Testis (tissue), 3 donors: ENCODE measurements around the gene TAAR2. TPM values are rescaled to one million over a fixed set of nuclear protein-coding genes. Genes with fewer than 3 reads are reported as not detected.

Experiments
- DNase-seq: peaks from one replicate; pipeline ENCODE4 v3.0.0-alpha.2; 2019
- H3K27ac ChIP-seq, 2 donors: fragments of 200-600 bp; sonication (generic); one replicate each; pipeline ENCODE4 v1.5.1; 2019
- H3K27me3 ChIP-seq: fragments of 200-600 bp; sonication (generic); one replicate; pipeline ENCODE4 v1.5.1; 2019
- H3K36me3 ChIP-seq: fragments of 200-600 bp; sonication (generic); one replicate; pipeline ENCODE4 v1.5.1; 2017; ENCODE audit warnings: low read depth; ENCODE audit errors: missing control alignments
- H3K4me1 ChIP-seq: fragments of 200-600 bp; sonication (generic); one replicate; pipeline ENCODE4 v1.5.1; 2019
- H3K4me3 ChIP-seq, 2 donors: fragments of 200-600 bp; sonication (generic); one replicate each; pipeline ENCODE4 v1.5.1; 2017 to 2019
- H3K9me3 ChIP-seq: fragments of 200-600 bp; sonication (generic); one replicate; pipeline ENCODE4 v1.5.1; 2017
- POLR2A ChIP-seq: fragments of 450-650 bp; IDR thresholded peaks from one replicate; pipeline ENCODE4 v1.6.1; 2017; ENCODE audit warnings: antibody characterized with exemption, mild to moderate bottlenecking, moderate library complexity
- WGBS, 2 donors: methylation state at CpG; one replicate each; pipeline ENCODE4 v1.1.5; 2018; 5-methylcytosine and 5-hydroxymethylcytosine counted together
- intact Hi-C: fragments of 100-400 bp; cut with DNase I; formaldehyde crosslinking; loops from one replicate; pipeline ENCODE4 v1.15.1; 2023; ENCODE audit warnings: low total_unique reads
- polyA plus RNA-seq: library from polyadenylated mRNA; stranded (reverse); fragments of 350-450 nt; fragmentation: Illumina TruSeq; extraction: RNeasy Lipid Tissue Mini Kit (QIAGEN cat#74804); gene quantifications from one replicate; pipeline ENCODE4 v1.2.3, GENCODE V29; 2014; ENCODE audit warnings: low read depth, low replicate concordance; ENCODE audit not compliant: insufficient read depth
- total RNA-seq, 2 donors: library from RNA; depleted of rRNA; stranded (reverse); fragments of >200 nt; gene quantifications; one replicate each; pipeline ENCODE4 v1.2.3, GENCODE V29; 2016
- TF ChIP-seq, protein P1 (sequence below), 3 experiments: fragments of 450-650 bp in 2 of 3; fragments of 200-600 bp in 1 of 3; sonication (generic) in 1 of 3; IDR thresholded peaks; one replicate each; pipeline ENCODE4 v1.5.1; 2016 to 2019; ENCODE audit warnings: antibody characterized with exemption in 3 of 3, mild to moderate bottlenecking in 2 of 3, moderate library complexity in 1 of 3

The TAAR2 gene
- total and polyA plus RNA-seq, 3 donors from 2014 or later: not detected

DNA sequence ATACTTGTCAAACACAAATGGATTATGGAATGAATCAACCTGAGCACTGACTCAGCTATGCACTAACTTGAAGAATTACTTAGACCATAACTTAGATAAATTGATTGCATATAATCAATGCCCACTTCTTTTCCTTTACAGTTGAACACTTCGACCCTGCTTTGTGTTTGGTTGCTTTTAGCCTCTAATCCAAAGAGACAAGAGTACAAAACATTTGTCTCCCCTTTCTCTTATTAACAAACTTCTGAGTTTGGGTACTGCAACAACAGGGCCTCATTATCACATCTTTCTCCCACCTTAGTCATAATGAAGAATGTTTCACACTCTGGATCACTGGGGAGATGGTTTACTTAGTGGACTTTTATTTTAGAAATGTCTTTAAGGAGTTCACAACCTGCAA, 56.5 kb downstream of the TAAR2 start:
- H3K9me3 ChIP-seq: no peaks in the 10 kb centered on the region
- no peaks in the 10 kb centered on the region for H3K27me3 ChIP-seq
- DNase-seq: no peak
- no peak overlapping the region for H3K4me3 ChIP-seq
- 81 to 91% methylated on average over 1 of the region's 1 CpG for WGBS, 2 donors
- no peaks in the 10 kb centered on the region for H3K36me3 ChIP-seq
- H3K27ac ChIP-seq: no peak overlapping the region
- intact Hi-C loops: no loop called here
- no peaks in the 10 kb centered on the region for H3K4me1 ChIP-seq
- TF ChIP-seq, protein P1, sequence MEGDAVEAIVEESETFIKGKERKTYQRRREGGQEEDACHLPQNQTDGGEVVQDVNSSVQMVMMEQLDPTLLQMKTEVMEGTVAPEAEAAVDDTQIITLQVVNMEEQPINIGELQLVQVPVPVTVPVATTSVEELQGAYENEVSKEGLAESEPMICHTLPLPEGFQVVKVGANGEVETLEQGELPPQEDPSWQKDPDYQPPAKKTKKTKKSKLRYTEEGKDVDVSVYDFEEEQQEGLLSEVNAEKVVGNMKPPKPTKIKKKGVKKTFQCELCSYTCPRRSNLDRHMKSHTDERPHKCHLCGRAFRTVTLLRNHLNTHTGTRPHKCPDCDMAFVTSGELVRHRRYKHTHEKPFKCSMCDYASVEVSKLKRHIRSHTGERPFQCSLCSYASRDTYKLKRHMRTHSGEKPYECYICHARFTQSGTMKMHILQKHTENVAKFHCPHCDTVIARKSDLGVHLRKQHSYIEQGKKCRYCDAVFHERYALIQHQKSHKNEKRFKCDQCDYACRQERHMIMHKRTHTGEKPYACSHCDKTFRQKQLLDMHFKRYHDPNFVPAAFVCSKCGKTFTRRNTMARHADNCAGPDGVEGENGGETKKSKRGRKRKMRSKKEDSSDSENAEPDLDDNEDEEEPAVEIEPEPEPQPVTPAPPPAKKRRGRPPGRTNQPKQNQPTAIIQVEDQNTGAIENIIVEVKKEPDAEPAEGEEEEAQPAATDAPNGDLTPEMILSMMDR (IDR thresholded peaks at IDR 0.05): no peak
- no peak for TF ChIP-seq POLR2A

Other genes with a start within 250 kb of the TAAR2 start
- 1 to 10 TPM; 3.1 to 7.4 TPM for gene MOXD1, start 222.8 kb downstream of the TAAR2 start, total RNA-seq
- gene MOXD1, start 222.8 kb downstream of the TAAR2 start, polyA plus RNA-seq: 8.6 TPM
- 10 to 100 TPM; 12.7 to 18.8 TPM for gene STX7, start 111.2 kb downstream of the TAAR2 start, total RNA-seq
- gene STX7, start 111.2 kb downstream of the TAAR2 start, polyA plus RNA-seq: 16.2 TPM
- under 1 TPM in 1 of 2 donors, not detected in 1; 0.39 TPM for gene TAAR9, start 86.0 kb downstream of the TAAR2 start, total RNA-seq
- not detected for gene TAAR9, start 86.0 kb downstream of the TAAR2 start, polyA plus RNA-seq
- gene TAAR8, start 71.6 kb downstream of the TAAR2 start, total RNA-seq: not detected
- not detected for gene TAAR8, start 71.6 kb downstream of the TAAR2 start, polyA plus RNA-seq
- not detected for gene TAAR6, start 54.0 kb downstream of the TAAR2 start, total RNA-seq
- gene TAAR6, start 54.0 kb downstream of the TAAR2 start, polyA plus RNA-seq: not detected
- gene TAAR5, start 34.5 kb downstream of the TAAR2 start, total RNA-seq: not detected
- not detected for gene TAAR5, start 34.5 kb downstream of the TAAR2 start, polyA plus RNA-seq
- not detected for gene TAAR1, start 34.9 kb upstream of the TAAR2 start, total RNA-seq
- gene TAAR1, start 34.9 kb upstream of the TAAR2 start, polyA plus RNA-seq: not detected
- under 1 TPM; 0.16 to 0.37 TPM for gene VNN1, start 89.8 kb upstream of the TAAR2 start, total RNA-seq
- 0.54 TPM for gene VNN1, start 89.8 kb upstream of the TAAR2 start, polyA plus RNA-seq
- under 1 TPM; 0.31 to 0.47 TPM for gene VNN2, start 133.6 kb upstream of the TAAR2 start, total RNA-seq
- 2.0 TPM for gene VNN2, start 133.6 kb upstream of the TAAR2 start, polyA plus RNA-seq
- gene SLC18B1, start 174.4 kb upstream of the TAAR2 start, total RNA-seq: 1 to 10 TPM; 2.4 to 3.6 TPM
- gene SLC18B1, start 174.4 kb upstream of the TAAR2 start, polyA plus RNA-seq: 7.5 TPM
- gene RPS12, start 190.3 kb upstream of the TAAR2 start, total RNA-seq: 1,000 to 10,000 TPM in 1 of 2 donors, 100 to 1,000 TPM in 1; 451 to 1,185 TPM
- gene RPS12, start 190.3 kb upstream of the TAAR2 start, polyA plus RNA-seq: 1,417 TPM